H1 (cell line): ENCODE results near the gene ABL2. TPM values are rescaled to one million over a fixed set of nuclear protein-coding genes. Genes with fewer than 3 reads are reported as not detected.

Experiments
- CTCF ChIA-PET: fragments of 300-600 bp; sonication (Branson Sonifier 250); formaldehyde crosslinking; loops from one replicate; lab custom pipeline; 2021; ENCODE audit not compliant: partially characterized antibody; lab: Charles Lee
- POLR2A ChIA-PET: fragments of 300-600 bp; sonication (Branson Sonifier 250); formaldehyde crosslinking; loops from one replicate; lab custom pipeline; 2021; ENCODE audit warnings: inconsistent platforms; ENCODE audit not compliant: partially characterized antibody; lab: Charles Lee
- DNase-seq, 2 experiments: peaks; one replicate each; pipeline versions ENCODE4 v3.0.0 to v3.0.0-alpha.2; 2010 to 2022; ENCODE audit warnings: low spot score in 2 of 2, low read depth in 1 of 2, mixed read lengths in 1 of 2
- FAIRE-seq: peaks from 2 replicates; lab custom pipeline; 2011; peaks lifted over from hg19 to GRCh38; lab: Jason Lieb, UNC
- H2AFZ ChIP-seq: 2 replicates; pipeline ENCODE4 v1.8.1; 2012; ENCODE audit warnings: low read length, inconsistent platforms
- H2AK5ac ChIP-seq: 2 replicates; pipeline ENCODE4 v1.6.1; 2013; ENCODE audit warnings: low read depth, low read length
- H2BK120ac ChIP-seq: replicated peaks from 2 replicates; pipeline ENCODE3; 2013; ENCODE audit warnings: low read depth, low read length, inconsistent platforms
- H2BK12ac ChIP-seq: 2 replicates; pipeline ENCODE4 v1.6.1; 2013; ENCODE audit warnings: low read depth, low read length
- H2BK15ac ChIP-seq: 2 replicates; pipeline ENCODE4 v1.6.1; 2013; ENCODE audit warnings: low read length
- H2BK20ac ChIP-seq: 2 replicates; pipeline ENCODE4 v1.6.1; 2013; ENCODE audit warnings: low read length
- H2BK5ac ChIP-seq: 2 replicates; pipeline ENCODE4 v1.6.1; 2013; ENCODE audit warnings: low read depth, low read length
- H3K14ac ChIP-seq: 2 replicates; pipeline ENCODE4 v1.6.1; 2013; ENCODE audit warnings: inconsistent platforms; ENCODE audit not compliant: insufficient read length
- H3K18ac ChIP-seq: 2 replicates; pipeline ENCODE4 v1.6.1; 2013; ENCODE audit warnings: low read length; ENCODE audit errors: extremely low read depth
- H3K23ac ChIP-seq: 2 replicates; pipeline ENCODE4 v1.6.1; 2013; ENCODE audit warnings: inconsistent platforms; ENCODE audit not compliant: insufficient read length
- H3K23me2 ChIP-seq: 2 replicates; pipeline ENCODE4 v1.6.1; 2013; ENCODE audit warnings: low read depth, low read length
- H3K27ac ChIP-seq: 2 replicates; pipeline ENCODE4 v1.6.1; 2011; ENCODE audit warnings: low read depth, low read length, inconsistent platforms
- H3K27me3 ChIP-seq, 4 experiments: replicated peaks in 1 of 4; 1 replicate in 1 of 4; 2 replicates in 3 of 4; pipeline versions ENCODE4 v1.6.1 to v1.8.1; 2011 to 2013; ENCODE audit warnings: low read length in 3 of 4, mild to moderate bottlenecking in 3 of 4, inconsistent platforms in 2 of 4, mixed read lengths in 2 of 4, moderate library complexity in 1 of 4; ENCODE audit not compliant: control insufficient read depth in 3 of 4, insufficient read depth in 3 of 4; ENCODE audit errors: extremely low read depth in 1 of 4
- H3K36me3 ChIP-seq, 4 experiments: 2 replicates each; pipeline versions ENCODE4 v1.6.1 to v1.8.1; 2011 to 2013; ENCODE audit warnings: mild to moderate bottlenecking in 4 of 4, low read length in 3 of 4, moderate library complexity in 2 of 4, control low read depth in 1 of 4, inconsistent platforms in 1 of 4; ENCODE audit not compliant: insufficient read depth in 4 of 4, control insufficient read depth in 2 of 4
- H3K4ac ChIP-seq: replicated peaks from 2 replicates; pipeline ENCODE3; 2013; ENCODE audit warnings: low read length, low read depth, mixed read lengths, inconsistent platforms; ENCODE audit not compliant: insufficient read length
- H3K4me1 ChIP-seq, 4 experiments: replicated peaks in 1 of 4; 1 replicate in 1 of 4; 2 replicates in 3 of 4; pipeline versions ENCODE4 v1.6.1 to v1.8.1; 2011 to 2013; ENCODE audit warnings: low read length in 3 of 4, inconsistent platforms in 2 of 4, mixed read lengths in 1 of 4; ENCODE audit not compliant: insufficient read depth in 4 of 4, control insufficient read depth in 3 of 4
- H3K4me2 ChIP-seq, 2 experiments: 2 replicates each; pipeline versions ENCODE4 v1.6.1 to v1.8.1; 2011 to 2013; ENCODE audit warnings: low read depth in 2 of 2, low read length in 2 of 2, control low read depth in 1 of 2, inconsistent platforms in 1 of 2, mild to moderate bottlenecking in 1 of 2; ENCODE audit not compliant: insufficient read depth in 1 of 2
- H3K4me3 ChIP-seq, 4 experiments: fragments of 200-600, 300-600 bp in 1 of 4; sonication (generic), shearing (Covaris generic), sonication (Bioruptor Twin) in 1 of 4; 2 replicates each; pipeline versions ENCODE4 v1.5.1 to v1.8.1; 2011 to 2016; ENCODE audit warnings: low read length in 4 of 4, low read depth in 3 of 4, control low read depth in 2 of 4, inconsistent platforms in 2 of 4, mild to moderate bottlenecking in 2 of 4, mixed read lengths in 1 of 4, moderate library complexity in 1 of 4; ENCODE audit not compliant: insufficient read depth in 2 of 4; ENCODE audit errors: extremely low read depth in 1 of 4
- H3K56ac ChIP-seq: replicated peaks from 2 replicates; pipeline ENCODE3; 2013; ENCODE audit warnings: low read depth, mild to moderate bottlenecking, mixed read lengths, low read length, inconsistent platforms; ENCODE audit not compliant: insufficient read length
- H3K79me1 ChIP-seq: 2 replicates; pipeline ENCODE4 v1.6.1; 2013; ENCODE audit warnings: low read depth, low read length, control low read depth
- H3K79me2 ChIP-seq, 2 experiments: 2 replicates each; pipeline versions ENCODE4 v1.6.1 to v1.8.1; 2012 to 2013; ENCODE audit warnings: low read length in 2 of 2, mild to moderate bottlenecking in 2 of 2, inconsistent platforms in 1 of 2; ENCODE audit not compliant: insufficient read depth in 2 of 2, control insufficient read depth in 1 of 2
- H3K9ac ChIP-seq, 4 experiments: replicated peaks in 1 of 4; 1 replicate in 1 of 4; 2 replicates in 3 of 4; pipeline versions ENCODE4 v1.6.1 to v1.8.1; 2011 to 2013; ENCODE audit warnings: low read depth in 3 of 4, low read length in 3 of 4, control low read depth in 2 of 4, mild to moderate bottlenecking in 2 of 4, moderate library complexity in 2 of 4, inconsistent platforms in 1 of 4; ENCODE audit errors: extremely low read depth in 1 of 4
- H3K9me3 ChIP-seq, 2 experiments: 2 replicates each; pipeline versions ENCODE4 v1.6.1 to v1.8.1; 2012 to 2013; ENCODE audit warnings: mild to moderate bottlenecking in 2 of 2, moderate library complexity in 2 of 2, control low read depth in 1 of 2, inconsistent platforms in 1 of 2, low read depth in 1 of 2, low read length in 1 of 2, mixed read lengths in 1 of 2; ENCODE audit not compliant: insufficient read depth in 2 of 2
- H4K20me1 ChIP-seq, 2 experiments: replicated peaks in 1 of 2; 2 replicates each; pipeline versions ENCODE3 to v1.8.1; 2011 to 2013; ENCODE audit warnings: inconsistent platforms in 2 of 2, low read length in 2 of 2, mild to moderate bottlenecking in 1 of 2; ENCODE audit not compliant: insufficient read depth in 2 of 2, control insufficient read depth in 1 of 2
- H4K5ac ChIP-seq: 2 replicates; pipeline ENCODE4 v1.6.1; 2013; ENCODE audit warnings: low read length, low read depth, mixed read lengths, inconsistent platforms; ENCODE audit not compliant: insufficient read length
- H4K8ac ChIP-seq: 2 replicates; pipeline ENCODE4 v1.8.0; 2013; ENCODE audit warnings: mild to moderate bottlenecking, moderate library complexity, low read length, inconsistent platforms; ENCODE audit not compliant: insufficient read depth; ENCODE audit errors: extremely low read depth
- H4K91ac ChIP-seq: replicated peaks from 2 replicates; pipeline ENCODE3; 2013; ENCODE audit warnings: low read length, mixed read lengths, inconsistent platforms; ENCODE audit not compliant: insufficient read length
- BRCA1 ChIP-seq: IDR thresholded peaks from 2 replicates; pipeline ENCODE4 v1.6.1; 2012; ENCODE audit warnings: low read depth, low read length, improper control_type of control experiment
- EZH2 ChIP-seq: fragments of 200-600 bp; sonication (generic); IDR thresholded peaks from 2 replicates; pipeline ENCODE4 v1.7.1; 2012; ENCODE audit warnings: low read depth, mild to moderate bottlenecking, moderate library complexity, low read length, inconsistent platforms; ENCODE audit not compliant: severe bottlenecking
- GTF2F1 ChIP-seq: IDR thresholded peaks from 2 replicates; pipeline ENCODE4 v1.6.1; 2012; ENCODE audit warnings: low read depth, low read length, improper control_type of control experiment, borderline replicate concordance
- KDM1A ChIP-seq: fragments of 200-600, 300-600 bp; sonication (generic); IDR thresholded peaks from 2 replicates; pipeline ENCODE4 v1.7.1; 2016; ENCODE audit warnings: mild to moderate bottlenecking, low read length, borderline replicate concordance
- PHF8 ChIP-seq: fragments of 200-600 bp; sonication (generic); conservative IDR thresholded peaks from 2 replicates; pipeline ENCODE4 v1.7.1; 2012; ENCODE audit warnings: low read depth, mild to moderate bottlenecking, inconsistent platforms, low read length, moderate library complexity
- RFX5 ChIP-seq: IDR thresholded peaks from 2 replicates; pipeline ENCODE4 v1.6.1; 2011; ENCODE audit warnings: low read depth, low read length, improper control_type of control experiment, borderline replicate concordance
- SIN3A ChIP-seq, 2 experiments: IDR thresholded peaks in 1 of 2; conservative IDR thresholded peaks in 1 of 2; 2 replicates each; pipeline ENCODE4 v1.6.1; 2011 to 2012; ENCODE audit warnings: low read length in 2 of 2, improper control_type of control experiment in 1 of 2, low read depth in 1 of 2, mild to moderate bottlenecking in 1 of 2
- SP1 ChIP-seq: IDR thresholded peaks from 2 replicates; pipeline ENCODE4 v1.6.1; 2011; ENCODE audit warnings: low read depth, low read length
- SRF ChIP-seq: IDR thresholded peaks from 2 replicates; pipeline ENCODE4 v1.6.1; 2011; ENCODE audit warnings: mild to moderate bottlenecking, low read depth, low read length, moderate library complexity
- SUZ12 ChIP-seq: fragments of 200-600 bp; sonication (generic); IDR thresholded peaks from 2 replicates; pipeline ENCODE4 v1.6.1; 2012; ENCODE audit warnings: mild to moderate bottlenecking, inconsistent platforms, low read length, moderate library complexity, mixed read lengths
- TAF1 ChIP-seq: IDR thresholded peaks from 2 replicates; pipeline ENCODE4 v1.6.1; 2011; ENCODE audit warnings: mild to moderate bottlenecking, low read depth, low read length
- USF2 ChIP-seq: IDR thresholded peaks from 2 replicates; pipeline ENCODE4 v1.6.1; 2011; ENCODE audit warnings: low read length, improper control_type of control experiment
- WGBS, 2 experiments: shearing (Covaris generic) in 1 of 2; methylation state at CpG; one replicate each; pipeline versions ENCODE4 v1.1.6 to v1.1.7; 2013 to 2015; ENCODE audit warnings: low lambda C conversion rate in 2 of 2, mixed read lengths in 2 of 2, inconsistent platforms in 1 of 2, low coverage in 1 of 2, missing lambda C conversion rate in 1 of 2; ENCODE audit not compliant: insufficient replicate concordance in 2 of 2, insufficient coverage in 1 of 2, insufficient read length in 1 of 2; ENCODE audit errors: extremely low coverage in 1 of 2, missing lambda C conversion rate in 1 of 2; 5-methylcytosine and 5-hydroxymethylcytosine counted together
- polyA plus RNA-seq, 7 experiments: library from polyadenylated mRNA; depleted of rRNA in 3 of 7; stranded (reverse) in 5 of 7; unstranded in 2 of 7; fragments of >200 nt in 5 of 7; fragments of 200-250 nt in 2 of 7; gene quantifications; 1 replicate in 5 of 7; 2 replicates in 1 of 7; 4 replicates in 1 of 7; pipeline versions ENCODE4 v1.2.1 to v1.2.3, GENCODE V29; 2011 to 2013; ENCODE audit warnings: missing spikeins in 2 of 7, mixed read lengths in 2 of 7
- total RNA-seq: library from RNA; stranded (reverse); fragmentation: NEBNext Ultra II Directional; extraction: Animal tissue kit (Norgen Biotek cat#: 25700); gene quantifications from 2 replicates; pipeline ENCODE4 v1.2.1, GENCODE V29; 2021

The ABL2 gene
- total and polyA plus RNA-seq, 2 of the 8 experiments (the other 6 are each of a cell fraction or from before 2014, with no cell fraction given): 4.5 to 19.1 TPM

GRCh38 chr1:179091691-179092165 is 137.7 kb downstream of the ABL2 start:
- peaks cover 9 to 39% (median 30%) of the 10 kb centered on the region in 4 experiments for H3K36me3 ChIP-seq
- no peak overlapping the region for H3K4ac ChIP-seq
- no peak overlapping the region; the same call in 1 of the 2 replicates for H3K27ac ChIP-seq
- H4K5ac ChIP-seq: no peak overlapping the region
- H4K20me1 ChIP-seq: peaks cover 5 to 7% of the 10 kb centered on the region in 2 experiments
- no peak overlapping the region for H3K14ac ChIP-seq
- H3K9me3 ChIP-seq: no peaks in the 10 kb centered on the region
- H4K8ac ChIP-seq: no peak overlapping the region
- no peak overlapping the region for H4K91ac ChIP-seq
- no peak overlapping the region for H2BK12ac ChIP-seq
- no peaks in the 10 kb centered on the region for H3K27me3 ChIP-seq
- H2BK20ac ChIP-seq: no peak overlapping the region
- no peak overlapping the region for H2AK5ac ChIP-seq
- H3K79me1 ChIP-seq: peaks cover 8% of the 10 kb centered on the region; the same call in 1 of the 2 replicates
- H3K4me1 ChIP-seq: peaks cover 0 to 19% (median 12%) of the 10 kb centered on the region in 4 experiments; a peak in 6 of 7 replicates
- ChIA-PET POLR2A (interaction anchor here (0.8 to 2.2 kb wide), 3 partner anchors 8 to 10 kb away, joined by 3 to 6 read pairs (median 4); partner anchors contain the start of gene TOR3A), CTCF (interaction anchor here (5.7 kb wide), 1 partner anchor 15 kb away, joined by 41 read pairs; no protein-coding TSS in a partner anchor)
- peaks cover 0 to 17% of the 10 kb centered on the region in 2 experiments; a peak in 1 of 4 replicates for H3K79me2 ChIP-seq
- H3K18ac ChIP-seq: no peak overlapping the region
- H3K23ac ChIP-seq: no peak overlapping the region
- H2BK120ac ChIP-seq: no peak overlapping the region
- no peak overlapping the region for H3K56ac ChIP-seq
- 98% methylated on average over 5 of the region's 5 CpGs; no CpG with 5 or more reads in 1 of the 2 experiments for WGBS, 2 experiments
- no peak overlapping the region for H3K9ac ChIP-seq
- FAIRE-seq: no peak
- no peak for DNase-seq
- H3K23me2 ChIP-seq: no peaks in the 10 kb centered on the region; the same call in 1 of the 2 replicates
- H2BK5ac ChIP-seq: no peak overlapping the region; the same call in 1 of the 2 replicates
- H3K4me3 ChIP-seq: no peak overlapping the region
- no peak overlapping the region for H3K4me2 ChIP-seq
- H2AFZ ChIP-seq: no peak overlapping the region
- H2BK15ac ChIP-seq: no peak overlapping the region
- TF ChIP-seq EZH2 (no peak), SRF (no peak), PHF8 (no peak), KDM1A (no peak), GTF2F1 (no peak), SUZ12 (no peak), TAF1 (no peak), SP1 (no peak), RFX5 (no peak), BRCA1 (no peak), SIN3A (conservative IDR thresholded peaks at IDR 0.05 in 1 of 2, IDR thresholded peaks at IDR 0.05 in 1 of 2; ENCODE audit: low read depth in 1 of 2, low read length in 2 of 2) (no peak), USF2 (no peak)
